D721Med (cell line): ENCODE data around the gene A3GALT2.

ENCODE experiments used
- DNase-seq: peaks from one replicate; pipeline ENCODE4 v3.0.0; 2011; ENCODE audit warnings: low spot score; ENCODE audit not compliant: insufficient read length
- FAIRE-seq: peaks from 2 replicates; lab custom pipeline; 2011; peaks lifted over from hg19 to GRCh38; lab: Jason Lieb, UNC
- TF ChIP-seq, protein P1 (sequence below): IDR thresholded peaks from 2 replicates; pipeline ENCODE4 v1.5.1; 2012; ENCODE audit warnings: mild to moderate bottlenecking, control low read depth; ENCODE audit not compliant: insufficient read depth; ENCODE audit errors: missing control alignments

A3GALT2 gene

DNA sequence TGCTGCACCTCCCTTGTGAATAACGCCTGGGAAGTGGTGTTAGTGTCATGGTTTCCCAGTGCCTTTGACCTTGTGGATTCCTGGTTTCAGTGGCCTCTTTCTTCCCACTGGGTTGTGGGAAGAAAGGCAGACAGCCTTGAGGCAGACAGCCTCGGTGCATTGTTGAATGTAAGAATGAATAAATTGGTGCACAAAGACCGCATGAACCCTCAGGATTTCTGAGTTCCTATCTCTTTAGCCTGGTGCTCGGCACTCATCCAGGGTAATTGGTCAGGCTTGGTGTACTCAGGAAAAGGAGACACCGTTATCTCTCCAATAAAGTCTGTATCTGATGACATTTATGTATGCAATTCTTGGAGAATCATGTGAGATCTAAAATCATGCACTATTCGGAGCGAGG lies 59.6 kb downstream of the A3GALT2 start:
- FAIRE-seq, result no peak
- no peak for DNase-seq
- TF ChIP-seq, protein P1, sequence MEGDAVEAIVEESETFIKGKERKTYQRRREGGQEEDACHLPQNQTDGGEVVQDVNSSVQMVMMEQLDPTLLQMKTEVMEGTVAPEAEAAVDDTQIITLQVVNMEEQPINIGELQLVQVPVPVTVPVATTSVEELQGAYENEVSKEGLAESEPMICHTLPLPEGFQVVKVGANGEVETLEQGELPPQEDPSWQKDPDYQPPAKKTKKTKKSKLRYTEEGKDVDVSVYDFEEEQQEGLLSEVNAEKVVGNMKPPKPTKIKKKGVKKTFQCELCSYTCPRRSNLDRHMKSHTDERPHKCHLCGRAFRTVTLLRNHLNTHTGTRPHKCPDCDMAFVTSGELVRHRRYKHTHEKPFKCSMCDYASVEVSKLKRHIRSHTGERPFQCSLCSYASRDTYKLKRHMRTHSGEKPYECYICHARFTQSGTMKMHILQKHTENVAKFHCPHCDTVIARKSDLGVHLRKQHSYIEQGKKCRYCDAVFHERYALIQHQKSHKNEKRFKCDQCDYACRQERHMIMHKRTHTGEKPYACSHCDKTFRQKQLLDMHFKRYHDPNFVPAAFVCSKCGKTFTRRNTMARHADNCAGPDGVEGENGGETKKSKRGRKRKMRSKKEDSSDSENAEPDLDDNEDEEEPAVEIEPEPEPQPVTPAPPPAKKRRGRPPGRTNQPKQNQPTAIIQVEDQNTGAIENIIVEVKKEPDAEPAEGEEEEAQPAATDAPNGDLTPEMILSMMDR, result no peak

DNA sequence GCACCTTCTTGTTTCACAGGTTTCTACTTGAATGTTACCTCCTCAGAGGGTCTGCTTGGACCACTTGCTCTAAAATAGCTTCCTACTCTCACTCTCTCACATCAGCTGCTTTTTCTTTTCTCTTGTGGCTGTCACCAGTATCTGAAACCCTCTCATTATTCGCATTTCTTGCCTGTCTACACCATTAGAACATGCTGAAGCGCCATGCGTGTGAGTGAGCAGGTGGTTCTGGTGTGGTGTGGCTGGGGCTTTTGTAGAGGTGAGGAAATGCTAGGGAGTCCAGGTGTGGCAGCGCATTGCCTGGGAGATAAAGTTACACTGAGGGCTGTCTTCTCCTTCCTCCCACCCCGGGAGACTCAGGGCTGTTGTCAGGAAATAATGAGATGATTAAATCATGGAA lies 60.5 kb downstream of the A3GALT2 start:
- no peak for DNase-seq
- FAIRE-seq, result no peak
- TF ChIP-seq, protein P1, result no peak

DNA sequence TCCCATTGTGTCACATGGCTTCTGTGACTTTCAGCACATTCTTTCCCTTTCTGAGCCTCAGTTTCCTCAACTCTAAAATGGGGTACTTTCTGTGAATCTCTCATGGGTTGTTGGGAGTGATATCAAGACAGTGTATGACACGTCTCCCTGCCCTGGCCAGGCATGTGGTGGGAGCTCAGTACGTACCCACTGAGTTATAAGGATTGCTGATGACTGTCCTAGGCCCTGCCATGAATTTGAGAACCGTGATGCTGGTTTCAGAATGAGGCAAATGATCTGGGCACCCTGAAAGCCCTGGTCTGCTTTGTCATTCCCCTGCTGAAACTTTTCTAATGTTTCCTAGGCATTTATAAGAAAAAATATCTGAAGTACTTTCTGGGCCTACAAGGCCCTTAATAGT lies 61.0 kb downstream of the A3GALT2 start:
- no peak for FAIRE-seq
- TF ChIP-seq, protein P1, result no peak

DNA sequence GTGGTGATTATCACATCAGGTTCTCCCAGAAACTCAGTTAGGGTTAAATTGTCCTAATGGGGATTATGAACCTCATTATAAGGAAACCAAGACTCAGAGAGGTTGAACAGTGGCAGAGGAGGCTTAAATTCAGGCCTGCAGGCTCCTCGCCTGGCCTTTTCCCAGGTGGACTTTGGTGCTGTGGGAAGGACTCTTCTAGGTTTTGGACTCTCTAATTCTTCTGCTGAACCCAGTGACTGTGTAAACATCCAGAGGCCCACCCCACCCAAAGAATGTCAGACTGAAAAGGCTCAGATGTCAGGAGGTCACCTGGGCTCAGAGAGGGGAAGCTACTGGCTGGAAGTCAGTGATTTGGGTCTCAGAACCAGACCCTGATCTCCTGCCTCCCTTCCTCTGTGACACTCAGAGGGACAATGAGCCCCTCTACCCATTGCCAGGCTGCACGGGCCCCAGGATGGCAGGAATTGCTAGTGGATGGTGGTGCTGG lies 62.1 kb downstream of the A3GALT2 start:
- FAIRE-seq, result no peak
- TF ChIP-seq, protein P1, result no peak
- no peak for DNase-seq

More for the DNA sequence above, 61.0 kb downstream of the A3GALT2 start:
- no peak for DNase-seq

DNA sequence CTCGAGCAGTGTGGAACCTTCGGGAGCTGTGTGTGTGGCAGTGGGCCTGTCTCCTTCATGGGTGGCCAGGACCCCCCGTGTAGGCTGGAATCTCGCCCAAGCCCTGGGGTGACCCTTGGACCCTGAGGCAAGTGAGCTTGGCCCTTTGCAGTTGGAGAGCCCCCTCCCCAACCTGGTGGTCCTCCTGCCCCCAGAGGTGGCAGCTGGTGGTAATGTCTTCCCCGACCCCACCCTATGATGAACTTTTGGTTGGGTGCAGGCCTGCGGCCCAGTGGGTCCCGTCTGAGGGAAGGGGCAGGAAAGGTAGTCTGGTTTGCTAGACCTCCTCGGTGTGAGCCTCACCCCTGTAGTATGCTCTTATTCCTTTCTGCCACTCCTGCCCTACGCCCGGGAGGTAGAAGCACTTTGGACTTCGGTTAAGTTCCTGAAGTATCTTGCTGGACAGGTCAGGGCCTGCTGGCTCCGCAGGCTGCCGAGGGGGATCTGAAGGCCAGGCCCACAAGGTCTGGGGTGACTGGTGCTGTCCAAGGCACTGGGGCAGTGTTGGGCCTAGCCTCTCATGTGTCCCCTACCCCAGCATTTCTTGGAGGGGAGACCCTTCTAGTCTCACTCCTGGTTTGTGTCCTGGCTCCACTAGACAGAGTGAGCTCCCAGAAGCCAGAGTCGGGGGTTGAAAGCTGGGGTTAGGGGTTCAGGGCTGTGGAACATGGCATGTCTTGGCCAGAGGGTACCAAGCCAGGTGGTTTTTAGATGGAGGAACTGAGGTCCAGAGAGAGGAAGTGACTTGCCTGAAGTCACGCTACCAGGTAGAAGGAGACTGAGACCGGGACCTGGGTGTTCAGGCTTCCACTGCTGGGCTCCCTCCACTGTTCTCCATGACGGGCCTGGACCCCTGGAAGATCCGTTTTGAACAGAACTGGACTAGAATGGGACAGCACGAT lies 62.9 kb downstream of the A3GALT2 start:
- no peak for DNase-seq
- TF ChIP-seq, protein P1, result no peak
- no peak for FAIRE-seq

DNA sequence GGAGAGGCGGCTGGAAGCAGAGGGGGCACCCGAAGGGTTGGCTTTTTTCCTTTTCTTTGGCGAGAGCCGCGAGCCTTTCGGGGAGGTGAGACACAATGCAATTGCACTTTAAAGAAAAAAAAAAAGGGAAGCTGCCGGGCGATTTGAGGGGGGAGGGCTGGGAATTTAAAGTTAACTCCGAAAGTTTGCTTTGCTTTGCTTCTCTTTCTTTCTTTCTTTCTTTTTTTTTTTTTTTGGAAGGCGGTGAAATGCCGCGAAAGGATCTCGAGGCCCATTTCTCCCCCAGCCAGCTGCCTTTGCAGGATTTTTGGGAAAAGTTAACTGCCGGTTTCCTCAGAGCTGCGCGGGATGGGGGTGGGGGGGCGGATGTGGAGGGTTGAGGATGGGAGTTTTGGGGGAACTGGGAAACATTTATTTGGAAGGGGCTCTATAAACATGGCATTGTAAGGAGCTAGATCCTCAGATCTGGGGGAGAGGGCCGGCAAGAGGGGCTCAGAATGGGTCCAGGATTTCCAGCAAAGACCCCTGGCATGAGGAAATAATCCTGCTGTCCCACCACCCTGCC lies 63.6 kb downstream of the A3GALT2 start:
- DNase-seq, result no peak
- FAIRE-seq, result no peak
- TF ChIP-seq, protein P1, result no peak
